ENCODE data around the gene SECTM1. TPM values are rescaled to one million over a fixed set of nuclear protein-coding genes. Genes with fewer than 3 reads are reported as not detected.
"Not testable (repeated sequence)": the region's sequence is repeated elsewhere in the genome, so short reads cannot be mapped to it uniquely, and the experiment has no call there.

SECTM1 gene
- under 1 TPM in 1 of 2 experiments, not detected in 1; 0.18 TPM for total RNA-seq
- polyA plus RNA-seq: 1 to 10 TPM in 1 of 3 donors, not detected in 2; 1.2 TPM
- 0 to 1.9 (median 0.42) reads per million in 6 experiments for total RNA-seq

DNA sequence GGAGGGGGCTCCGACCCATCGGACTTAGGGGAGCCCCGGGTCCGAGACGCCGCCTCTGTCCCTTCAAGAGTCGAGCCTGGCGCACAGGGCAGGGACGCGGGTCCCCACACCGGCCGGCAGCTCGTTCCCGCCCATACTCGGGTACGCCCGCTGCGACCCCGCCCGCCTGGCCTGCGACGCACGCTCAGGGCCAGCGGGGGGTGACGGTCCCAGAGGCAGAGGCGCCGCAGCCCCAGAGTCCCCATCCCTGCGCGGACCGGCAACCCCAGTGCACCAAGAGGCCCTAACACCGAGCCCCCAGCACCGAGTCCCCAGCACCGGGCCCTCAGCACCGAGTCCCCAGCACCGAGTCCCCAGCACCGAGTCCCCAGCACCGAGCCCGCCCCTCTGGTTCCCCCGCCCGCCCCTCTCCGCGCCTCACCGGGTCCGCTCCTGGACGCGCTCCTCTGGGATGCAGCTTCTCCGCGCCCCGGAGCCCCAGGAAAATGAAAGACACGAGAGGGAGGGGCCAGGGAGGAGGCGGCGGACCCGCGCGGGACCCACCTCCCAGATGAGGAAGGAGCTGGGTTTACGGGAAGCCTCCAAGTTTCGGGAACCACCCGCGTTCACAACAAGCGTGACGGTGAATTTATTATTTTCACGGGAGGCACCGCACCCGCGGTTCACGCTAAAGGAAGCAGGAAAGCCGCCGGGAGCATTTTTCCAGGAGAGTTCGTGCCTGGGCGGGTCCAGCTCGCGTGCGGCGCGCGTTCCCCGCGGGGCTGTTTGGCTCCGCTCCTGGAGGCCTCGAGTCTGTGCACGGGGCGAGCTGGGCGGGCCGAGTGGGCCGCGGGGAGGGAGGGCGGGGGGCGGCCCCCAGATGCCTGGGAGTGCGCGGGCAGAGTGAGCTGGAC lies at the start of gene SECTM1:
Gene SECTM1, minus strand, starts transcription at position 488 of the 893 bp plus-strand sequence. CDS start 6,526 bp downstream, outside the sequence.
- Mint-ChIP-seq H3K36me3 (no peaks in the 10 kb centered on the region), H3K4me1 (peaks cover 8 to 29% (median 22%) of the 10 kb centered on the region in 4 donors), H3K27me3 (peaks cover 0 to 13% (median 4%) of the 10 kb centered on the region in 5 donors), H3K27ac (peak within 1 kb of the TSS in 9 of 10 donors; percentile 41 to 99 (median 73)), H3K9me3 (no peaks in the 10 kb centered on the region), H3K4me3 (peak within 1 kb of the TSS; percentile 85 to 99 (median 96))
- DNase-seq (no peak), ATAC-seq (peak; percentile 50 to 60)
- POLR2A ChIA-PET: interaction anchor here (1.0 to 1.5 kb wide), 4 partner anchors 35 to 227 kb away, joined by 3 to 9 read pairs (median 3); partner anchors contain the start of gene NARF

GRCh38 chr17:82382933-82383255 lies 49.3 kb upstream of the SECTM1 start:
- H3K27me3 Mint-ChIP-seq: peaks cover 14 to 36% (median 18%) of the 10 kb centered on the region in 5 donors

DNA sequence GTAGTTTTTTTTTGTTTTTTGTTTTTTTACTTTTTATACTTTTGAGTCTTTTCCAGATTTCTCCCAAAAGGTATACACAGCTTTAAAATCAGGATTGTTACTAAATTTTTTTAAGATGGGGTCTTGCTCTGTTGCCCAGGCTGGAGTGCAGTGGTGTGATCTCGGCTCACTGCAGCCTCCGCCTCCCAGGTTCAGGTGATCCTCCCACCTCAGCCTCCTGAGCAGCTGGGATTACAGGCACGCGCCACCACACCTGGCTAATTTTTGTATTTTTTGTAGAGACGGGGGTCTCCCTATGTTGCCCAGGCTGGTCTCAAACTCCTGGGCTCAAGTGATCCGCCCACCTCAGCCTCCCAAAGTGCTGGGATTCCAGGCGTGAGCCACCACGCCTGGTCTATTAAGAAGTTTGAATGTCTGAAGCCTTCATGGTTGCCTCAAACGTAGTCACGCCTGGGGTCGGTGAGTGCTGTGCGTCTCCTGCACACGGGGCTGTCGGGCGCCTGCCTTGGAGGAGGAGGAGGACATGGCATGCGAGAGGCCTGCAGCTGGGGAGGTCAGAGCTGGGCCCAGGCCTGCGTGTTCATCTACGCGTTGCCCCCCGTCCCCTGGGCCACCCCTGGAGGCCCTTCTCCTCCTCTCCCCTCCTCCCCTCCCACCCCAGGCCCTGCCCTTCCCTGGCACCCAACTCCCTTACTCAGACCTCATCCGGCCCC lies 48.8 kb upstream of the SECTM1 start:
- H3K4me3 Mint-ChIP-seq, H3K4me1 Mint-ChIP-seq, H3K27ac Mint-ChIP-seq, H3K9me3 Mint-ChIP-seq, DNase-seq, ATAC-seq, H3K36me3 Mint-ChIP-seq: not testable (repeated sequence)
- peaks cover 14 to 41% (median 19%) of the 10 kb centered on the region in 5 donors for H3K27me3 Mint-ChIP-seq
- POLR2A ChIA-PET: interaction anchor here (0.7 kb wide), 1 partner anchor 246 kb away, joined by 4 read pairs; no protein-coding TSS in a partner anchor

More at GRCh38 chr17:82382933-82383255, 49.3 kb upstream of the SECTM1 start:
- peaks cover 3 to 9% (median 7%) of the 10 kb centered on the region in 4 donors for H3K4me1 Mint-ChIP-seq
- H3K27ac Mint-ChIP-seq: no peak overlapping the region
- H3K9me3 Mint-ChIP-seq: no peaks in the 10 kb centered on the region
- ATAC-seq (no peak), DNase-seq (no peak)
- POLR2A ChIA-PET: no interaction called here
- H3K4me3 Mint-ChIP-seq: no peak overlapping the region
- H3K36me3 Mint-ChIP-seq: no peaks in the 10 kb centered on the region

DNA sequence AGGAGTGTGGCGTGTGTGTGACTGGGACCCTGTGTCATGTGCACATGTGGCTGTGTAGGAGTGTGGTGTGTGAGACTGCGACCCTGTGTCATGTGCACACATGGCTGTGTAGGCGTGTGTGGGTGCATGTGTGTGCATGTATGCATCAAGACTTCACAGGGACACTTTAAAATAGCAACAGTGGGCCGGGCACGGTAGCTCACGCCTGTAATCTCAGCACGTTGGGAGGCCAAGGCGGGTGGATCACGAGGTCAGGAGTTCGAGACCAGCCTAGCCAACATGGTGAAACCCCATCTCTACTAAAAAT lies 48.1 kb upstream of the SECTM1 start:
- DNase-seq, H3K36me3 Mint-ChIP-seq, H3K4me1 Mint-ChIP-seq, POLR2A ChIA-PET, H3K9me3 Mint-ChIP-seq, H3K4me3 Mint-ChIP-seq, ATAC-seq: not testable (repeated sequence)
- Mint-ChIP-seq H3K27me3 (peaks cover 15 to 43% (median 20%) of the 10 kb centered on the region in 5 donors), H3K27ac (peak overlapping the region in 1 of 10 donors; percentile 17)

DNA sequence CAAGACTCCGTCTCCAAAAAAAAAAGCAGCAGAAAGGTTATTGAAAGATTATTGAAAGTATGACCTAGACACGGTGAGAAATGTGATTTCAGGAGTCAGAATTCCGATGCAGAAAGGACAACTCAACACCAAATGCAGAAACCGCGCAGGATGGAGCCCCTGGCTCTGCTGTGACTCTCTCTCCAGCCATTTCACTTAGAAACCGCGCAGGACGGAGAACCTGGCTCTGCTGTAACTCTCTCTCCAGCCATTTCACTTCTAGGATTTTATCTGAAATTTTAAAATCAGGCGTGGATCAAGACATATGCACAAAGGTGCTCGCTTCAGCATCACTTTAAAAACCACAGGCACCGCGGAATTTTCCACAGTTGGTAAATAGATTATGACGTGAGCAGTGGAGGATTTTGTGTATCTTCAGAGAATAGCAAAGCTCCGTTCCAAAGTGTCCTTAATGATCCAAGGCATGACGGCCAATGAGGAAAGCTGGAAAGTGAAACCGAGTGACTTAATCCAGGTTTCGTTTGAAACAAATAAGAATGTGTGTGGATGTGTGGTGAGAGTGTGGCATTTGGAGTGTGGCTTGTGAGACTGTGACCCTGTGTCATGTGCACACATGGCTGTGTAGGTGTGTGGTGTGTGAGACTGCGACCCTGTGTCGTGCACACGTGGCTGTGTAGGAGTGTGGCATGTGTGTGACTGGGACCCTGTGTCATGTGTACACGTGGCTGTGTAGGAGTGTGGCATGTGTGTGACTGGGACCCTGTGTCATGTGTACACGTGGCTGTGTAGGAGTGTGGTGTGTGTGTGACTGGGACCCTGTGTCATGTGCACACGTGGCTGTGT lies 47.5 kb upstream of the SECTM1 start:
- Mint-ChIP-seq H3K4me3 (no peak overlapping the region), H3K4me1 (peaks cover 0 to 6% (median 0%) of the 10 kb centered on the region in 4 donors), H3K9me3 (no peaks in the 10 kb centered on the region), H3K36me3 (no peaks in the 10 kb centered on the region), H3K27ac (no peak overlapping the region), H3K27me3 (peaks cover 15 to 43% (median 22%) of the 10 kb centered on the region in 5 donors)
- POLR2A ChIA-PET: no interaction called here
- ATAC-seq (no peak), DNase-seq (no peak)

GRCh38 chr17:82378741-82379021 lies 45.1 kb upstream of the SECTM1 start:
- DNase-seq: no peak
- H3K9me3 Mint-ChIP-seq: no peaks in the 10 kb centered on the region
- H3K4me1 Mint-ChIP-seq: peaks cover 0 to 6% (median 0%) of the 10 kb centered on the region in 4 donors
- H3K36me3 Mint-ChIP-seq: no peaks in the 10 kb centered on the region
- ATAC-seq: no peak
- POLR2A ChIA-PET: interaction anchor here (0.6 kb wide), 1 partner anchor 234 kb away, joined by 3 read pairs; no protein-coding TSS in a partner anchor
- H3K27me3 Mint-ChIP-seq: peaks cover 15 to 53% (median 22%) of the 10 kb centered on the region in 5 donors
- peak overlapping the region in 1 of 10 donors; percentile 54 for H3K27ac Mint-ChIP-seq
- no peak overlapping the region for H3K4me3 Mint-ChIP-seq

- Mint-ChIP-seq H3K36me3 (no peaks in the 10 kb centered on the region), H3K27me3 (peaks cover 17 to 56% (median 26%) of the 10 kb centered on the region in 5 donors), H3K9me3 (no peaks in the 10 kb centered on the region), H3K27ac (no peak overlapping the region), H3K4me1 (peaks cover 0 to 6% (median 2%) of the 10 kb centered on the region in 4 donors), H3K4me3 (no peak overlapping the region)
- POLR2A ChIA-PET: interaction anchor here (0.6 kb wide), 1 partner anchor 234 kb away, joined by 3 read pairs; no protein-coding TSS in a partner anchor
- ATAC-seq (no peak), DNase-seq (no peak)
These were observed 44.6 kb upstream of the SECTM1 start for GRCh38 chr17:82377924-82378740.

- Mint-ChIP-seq H3K27me3 (peaks cover 23 to 64% (median 32%) of the 10 kb centered on the region in 5 donors), H3K4me1 (peaks cover 4 to 10% (median 7%) of the 10 kb centered on the region in 4 donors)
- POLR2A ChIA-PET, H3K36me3 Mint-ChIP-seq, DNase-seq, ATAC-seq, H3K4me3 Mint-ChIP-seq, H3K9me3 Mint-ChIP-seq, H3K27ac Mint-ChIP-seq: not testable (repeated sequence)
These were observed 43.7 kb upstream of the SECTM1 start for GRCh38 chr17:82377294-82377693.

GRCh38 chr17:82376042-82376730 lies 42.6 kb upstream of the SECTM1 start:
- H3K4me3 Mint-ChIP-seq: no peak overlapping the region
- ATAC-seq (no peak), DNase-seq (no peak)
- H3K27me3 Mint-ChIP-seq: peaks cover 21 to 60% (median 29%) of the 10 kb centered on the region in 5 donors
- POLR2A ChIA-PET: no interaction called here
- no peaks in the 10 kb centered on the region for H3K9me3 Mint-ChIP-seq
- H3K27ac Mint-ChIP-seq: no peak overlapping the region
- H3K36me3 Mint-ChIP-seq: peaks cover 0 to 2% (median 0%) of the 10 kb centered on the region in 3 donors
- peaks cover 4 to 11% (median 7%) of the 10 kb centered on the region in 4 donors for H3K4me1 Mint-ChIP-seq

DNA sequence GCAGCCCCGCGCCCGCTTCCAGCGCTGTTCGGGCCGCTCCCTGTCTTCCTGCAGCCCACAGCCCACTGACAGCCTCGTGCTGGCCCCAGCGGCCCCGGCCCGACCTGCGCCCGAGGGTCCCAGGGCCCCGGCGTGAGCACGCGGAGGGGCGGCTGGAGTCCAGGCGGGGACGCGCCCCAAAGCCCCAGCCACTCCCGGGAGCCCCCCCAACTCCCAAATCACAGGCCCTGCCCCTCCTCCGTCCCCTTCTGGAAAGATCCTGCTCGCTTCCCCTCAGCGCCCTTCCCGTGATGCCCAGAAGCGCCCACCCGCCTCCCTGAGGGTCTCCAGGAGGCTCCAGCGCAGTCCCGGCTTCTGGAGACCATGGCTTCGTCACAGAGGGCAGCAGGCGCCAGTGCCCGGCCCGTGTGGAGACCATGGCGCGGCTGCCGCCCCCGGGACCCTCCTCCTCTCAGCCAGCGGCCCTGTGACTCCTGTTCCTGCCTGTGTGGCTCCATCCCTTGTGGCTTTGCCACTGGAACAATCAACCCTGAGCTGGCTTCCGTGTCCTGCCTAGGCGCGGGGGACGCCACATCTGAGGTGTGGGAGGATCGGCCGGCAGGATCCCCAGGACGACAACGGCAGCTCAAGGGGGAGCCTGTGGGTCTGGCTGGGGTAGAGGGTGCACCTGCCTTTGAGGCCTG lies 41.9 kb upstream of the SECTM1 start:
- Mint-ChIP-seq H3K27me3 (peaks cover 20 to 62% (median 32%) of the 10 kb centered on the region in 5 donors), H3K4me1 (peaks cover 7 to 18% (median 13%) of the 10 kb centered on the region in 4 donors), H3K9me3 (no peaks in the 10 kb centered on the region), H3K4me3 (no peak overlapping the region), H3K27ac (no peak overlapping the region), H3K36me3 (peaks cover 0 to 5% (median 0%) of the 10 kb centered on the region in 3 donors)
- ATAC-seq (no peak), DNase-seq (no peak)
- POLR2A ChIA-PET: no interaction called here
